Caco-2 (cell line): ENCODE results near the gene GSDME. TPM values are rescaled to one million over a fixed set of nuclear protein-coding genes. Genes with fewer than 3 reads are reported as not detected.

Experiments
- BruUV-seq: library from RNA; stranded (reverse); fragments of 400-500 nt; replicated peaks from 2 replicates; lab custom pipeline; 2021; lab: Mats Ljungman, UMichigan
- CTCF ChIA-PET: fragments of 300-600 bp; sonication (Branson Sonifier 250); formaldehyde crosslinking; loops from one replicate; lab custom pipeline; 2022; ENCODE audit warnings: antibody characterized with exemption; lab: Charles Lee
- POLR2A ChIA-PET: fragments of 300-600 bp; sonication (Branson Sonifier 250); formaldehyde crosslinking; loops from one replicate; lab custom pipeline; 2022; ENCODE audit warnings: antibody characterized with exemption; lab: Charles Lee
- DNase-seq, 2 experiments: peaks; one replicate each; pipeline versions ENCODE4 v3.0.0 to v3.0.0-alpha.2; 2020 to 2022
- H3K27me3 ChIP-seq: replicated peaks from 2 replicates; pipeline ENCODE4 v1.6.0; 2011; ENCODE audit warnings: low read length; ENCODE audit not compliant: control insufficient read depth, insufficient read depth
- H3K36me3 ChIP-seq: 2 replicates; pipeline ENCODE4 v1.5.1; 2011; ENCODE audit warnings: low read length; ENCODE audit not compliant: control insufficient read depth, insufficient read depth
- H3K4me1 ChIP-seq: fragments of 250-450 bp; sonication (Bioruptor Pico); 2 replicates; pipeline ENCODE4 v1.5.1; 2020; ENCODE audit warnings: mild to moderate bottlenecking
- H3K4me3 ChIP-seq: 2 replicates; pipeline ENCODE4 v1.5.1; 2011; ENCODE audit warnings: low read depth, mild to moderate bottlenecking, control low read depth, low read length
- H3K9me3 ChIP-seq: fragments of 250-450 bp; sonication (Bioruptor Pico); 2 replicates; pipeline ENCODE4 v1.5.1; 2020; ENCODE audit warnings: mild to moderate bottlenecking, moderate library complexity
- H3K27ac Mint-ChIP-seq: one replicate; pipeline ENCODE4 v1.8.0; 2022; ENCODE audit warnings: mixed read lengths; ENCODE audit not compliant: unreplicated experiment
- H3K27me3 Mint-ChIP-seq: one replicate; pipeline ENCODE4 v1.8.0; 2022; ENCODE audit warnings: mixed read lengths; ENCODE audit not compliant: insufficient read depth, unreplicated experiment
- H3K36me3 Mint-ChIP-seq: one replicate; pipeline ENCODE4 v1.8.0; 2022; ENCODE audit warnings: mild to moderate bottlenecking, mixed read lengths; ENCODE audit not compliant: insufficient read depth, unreplicated experiment
- H3K4me1 Mint-ChIP-seq: one replicate; pipeline ENCODE4 v1.8.0; 2022; ENCODE audit warnings: low read depth, mixed read lengths; ENCODE audit not compliant: unreplicated experiment
- H3K4me3 Mint-ChIP-seq: one replicate; pipeline ENCODE4 v1.8.0; 2022; ENCODE audit warnings: mild to moderate bottlenecking, moderate library complexity, mixed read lengths; ENCODE audit not compliant: unreplicated experiment
- H3K9me3 Mint-ChIP-seq: one replicate; pipeline ENCODE4 v1.8.0; 2022; ENCODE audit warnings: mixed read lengths; ENCODE audit not compliant: unreplicated experiment
- CTCF ChIP-seq, 2 experiments: fragments of 200-600 bp in 1 of 2; IDR thresholded peaks; 1 replicate in 1 of 2; 2 replicates in 1 of 2; pipeline versions ENCODE4 v1.5.1 to v1.8.0; 2011 to 2022; ENCODE audit warnings: antibody characterized with exemption in 1 of 2, control low read depth in 1 of 2, inconsistent platforms in 1 of 2, low read depth in 1 of 2, low read length in 1 of 2, mild to moderate bottlenecking in 1 of 2, moderate library complexity in 1 of 2; ENCODE audit not compliant: insufficient read depth in 1 of 2, severe bottlenecking in 1 of 2, unreplicated experiment in 1 of 2
- intact Hi-C: fragments of 100-400 bp; cut with micrococcal nuclease; formaldehyde crosslinking; loops from one replicate; pipeline ENCODE4 v1.10.0; 2022; ENCODE audit not compliant: unreplicated experiment
- total RNA-seq: library from RNA; stranded (reverse); gene quantifications from 2 replicates; pipeline ENCODE4 v1.2.3, GENCODE V29; 2022

Gene GSDME
- total RNA-seq, 1 experiment from 2014 or later: 35.2 TPM

- H3K4me3 Mint-ChIP-seq: no peak overlapping the region
- intact Hi-C loops: no loop called here
- Histone ChIP-seq H3K27me3 (no peaks in the 10 kb centered on the region), H3K9me3 (no peaks in the 10 kb centered on the region), H3K4me3 (no peak overlapping the region), H3K36me3 (peaks cover 1% of the 10 kb centered on the region; the same call in 1 of the 2 replicates), H3K4me1 (no peaks in the 10 kb centered on the region; the same call in 1 of the 2 replicates)
- H3K4me1 Mint-ChIP-seq: peaks cover 6% of the 10 kb centered on the region
- H3K36me3 Mint-ChIP-seq: peaks cover 20% of the 10 kb centered on the region
- H3K27ac Mint-ChIP-seq: no peak overlapping the region
- ChIA-PET POLR2A (no interaction called here), CTCF (no interaction called here)
- TF ChIP-seq CTCF (IDR thresholded peaks at IDR 0.05; ENCODE audit: insufficient read depth in 1 of 2, low read depth in 1 of 2, low read length in 1 of 2, severe bottlenecking in 1 of 2, unreplicated experiment in 1 of 2): no peak
- no TSS peak for BruUV-seq
- no peak for DNase-seq
- no peaks in the 10 kb centered on the region for H3K9me3 Mint-ChIP-seq
- H3K27me3 Mint-ChIP-seq: no peaks in the 10 kb centered on the region
Observed at GRCh38 chr7:24704311-24704710, 53.0 kb downstream of the GSDME start.

GRCh38 chr7:24703296-24703695 is 54.0 kb downstream of the GSDME start:
- ChIA-PET CTCF (interaction anchor here (1.3 kb wide), 1 partner anchor 13 kb away, joined by 3 read pairs; no protein-coding TSS in a partner anchor), POLR2A (no interaction called here)
- Histone ChIP-seq H3K27me3 (no peaks in the 10 kb centered on the region), H3K4me3 (no peak overlapping the region), H3K4me1 (no peaks in the 10 kb centered on the region; the same call in 1 of the 2 replicates), H3K36me3 (peaks cover 1% of the 10 kb centered on the region; the same call in 1 of the 2 replicates), H3K9me3 (no peaks in the 10 kb centered on the region)
- peaks cover 6% of the 10 kb centered on the region for H3K4me1 Mint-ChIP-seq
- no TSS peak for BruUV-seq
- no peak overlapping the region for H3K27ac Mint-ChIP-seq
- H3K27me3 Mint-ChIP-seq: no peaks in the 10 kb centered on the region
- intact Hi-C loops: no loop called here
- no peaks in the 10 kb centered on the region for H3K9me3 Mint-ChIP-seq
- DNase-seq: no peak
- no peak overlapping the region for H3K4me3 Mint-ChIP-seq
- peaks cover 20% of the 10 kb centered on the region for H3K36me3 Mint-ChIP-seq
- no peak for TF ChIP-seq CTCF (IDR thresholded peaks at IDR 0.05; ENCODE audit: insufficient read depth in 1 of 2, low read depth in 1 of 2, low read length in 1 of 2, severe bottlenecking in 1 of 2, unreplicated experiment in 1 of 2)

- Mint-ChIP-seq H3K27me3 (no peaks in the 10 kb centered on the region), H3K27ac (no peak overlapping the region), H3K9me3 (no peaks in the 10 kb centered on the region), H3K4me1 (peaks cover 6% of the 10 kb centered on the region), H3K4me3 (no peak overlapping the region), H3K36me3 (peaks cover 20% of the 10 kb centered on the region)
- ChIA-PET POLR2A (no interaction called here), CTCF (interaction anchor here (1.3 kb wide), 1 partner anchor 13 kb away, joined by 3 read pairs; no protein-coding TSS in a partner anchor)
- TF ChIP-seq CTCF (IDR thresholded peaks at IDR 0.05; ENCODE audit: insufficient read depth in 1 of 2, low read depth in 1 of 2, low read length in 1 of 2, severe bottlenecking in 1 of 2, unreplicated experiment in 1 of 2): no peak
- no peaks in the 10 kb centered on the region for H3K27me3 ChIP-seq
- H3K4me1 ChIP-seq: no peaks in the 10 kb centered on the region; the same call in 1 of the 2 replicates
- no peaks in the 10 kb centered on the region for H3K9me3 ChIP-seq
- intact Hi-C loops: no loop called here
- BruUV-seq: no TSS peak
- DNase-seq: no peak
- peaks cover 1% of the 10 kb centered on the region; the same call in 1 of the 2 replicates for H3K36me3 ChIP-seq
- no peak overlapping the region for H3K4me3 ChIP-seq
Observed at GRCh38 chr7:24702755-24703154, 54.5 kb downstream of the GSDME start.
